PC-9 (cell line): ENCODE measurements around the gene KPNA2. TPM values are rescaled to one million over a fixed set of nuclear protein-coding genes. Genes with fewer than 3 reads are reported as not detected.
A peak's percentile ranks its signal among the peaks of the same experiment; 100 is the strongest.

ENCODE experiments used
- BruUV-seq: library from RNA; stranded (reverse); fragments of 400-500 nt; replicated peaks from 2 replicates; lab custom pipeline; 2021; lab: Mats Ljungman, UMichigan
- CTCF ChIA-PET: fragments of 300-600 bp; sonication (Branson Sonifier 250); formaldehyde crosslinking; loops from one replicate; lab custom pipeline; 2022; ENCODE audit warnings: antibody characterized with exemption; lab: Charles Lee
- POLR2A ChIA-PET: fragments of 300-600 bp; sonication (Branson Sonifier 250); formaldehyde crosslinking; loops from one replicate; lab custom pipeline; 2022; ENCODE audit warnings: antibody characterized with exemption; ENCODE audit not compliant: unreplicated experiment; lab: Charles Lee
- DNase-seq, 2 experiments: peaks; one replicate each; pipeline versions ENCODE4 v3.0.0 to v3.0.0-alpha.2; 2015 to 2022; ENCODE audit warnings: mixed read lengths in 1 of 2
- H2AFZ ChIP-seq: fragments of 200-600 bp; sonication (generic); 2 replicates; pipeline ENCODE4 v1.8.1; 2017; ENCODE audit warnings: antibody characterized with exemption
- H3F3A ChIP-seq: fragments of 200-600 bp; sonication (generic); 2 replicates; pipeline ENCODE4 v1.8.1; 2017; ENCODE audit warnings: antibody characterized with exemption, mild to moderate bottlenecking, low read depth; ENCODE audit not compliant: insufficient read depth
- H3K27ac ChIP-seq: fragments of 200-600 bp; sonication (generic); 2 replicates; pipeline ENCODE4 v1.6.1; 2016; ENCODE audit warnings: mixed run types
- H3K27me3 ChIP-seq: fragments of 200-600 bp; sonication (generic); 2 replicates; pipeline ENCODE4 v1.6.1; 2016; ENCODE audit warnings: low read depth, mixed run types; ENCODE audit not compliant: insufficient read depth
- H3K36me3 ChIP-seq: fragments of 200-600 bp; sonication (generic); 2 replicates; pipeline ENCODE4 v1.6.1; 2016; ENCODE audit warnings: low read depth, mixed run types
- H3K4me1 ChIP-seq: fragments of 200-600 bp; sonication (generic); replicated peaks from 2 replicates; pipeline ENCODE4 v1.6.1; 2016; ENCODE audit warnings: mixed run types; ENCODE audit not compliant: insufficient read depth
- H3K4me2 ChIP-seq: fragments of 200-600 bp; sonication (generic); 2 replicates; pipeline ENCODE4 v1.6.1; 2017; ENCODE audit warnings: mixed run types
- H3K4me3 ChIP-seq: fragments of 200-600 bp; sonication (generic); 2 replicates; pipeline ENCODE4 v1.6.1; 2016; ENCODE audit warnings: mixed run types
- H3K79me2 ChIP-seq: fragments of 200-600 bp; sonication (generic); 2 replicates; pipeline ENCODE4 v1.6.1; 2017; ENCODE audit warnings: low read depth, mixed run types
- H3K9me2 ChIP-seq: fragments of 200-600 bp; sonication (generic); 2 replicates; pipeline ENCODE4 v1.8.1; 2017; ENCODE audit warnings: mild to moderate bottlenecking; ENCODE audit not compliant: insufficient read depth
- H3K9me3 ChIP-seq: fragments of 200-600 bp; sonication (generic); 2 replicates; pipeline ENCODE4 v1.8.1; 2016; ENCODE audit warnings: low read depth; ENCODE audit not compliant: insufficient read depth
- H4K20me1 ChIP-seq: fragments of 200-600 bp; sonication (generic); 2 replicates; pipeline ENCODE4 v1.8.1; 2017; ENCODE audit not compliant: insufficient read depth
- CTCF ChIP-seq: fragments of 200-600 bp; sonication (generic); conservative IDR thresholded peaks from 2 replicates; pipeline ENCODE4 v1.6.1; 2017; ENCODE audit warnings: mixed run types, antibody characterized with exemption, mild to moderate bottlenecking, moderate library complexity
- EZH2 ChIP-seq: fragments of 200-600 bp; sonication (generic); IDR thresholded peaks from 2 replicates; pipeline ENCODE4 v1.8.0; 2017; ENCODE audit warnings: antibody characterized with exemption, low read depth
- intact Hi-C: fragments of 100-400 bp; cut with micrococcal nuclease; formaldehyde crosslinking; loops from one replicate; pipeline ENCODE4 v1.10.0; 2022; ENCODE audit not compliant: unreplicated experiment
- total RNA-seq: library from RNA; stranded (reverse); gene quantifications from 2 replicates; pipeline ENCODE4 v1.2.3, GENCODE V29; 2021

The KPNA2 gene
- total RNA-seq, 1 experiment from 2014 or later = 201 TPM

DNA sequence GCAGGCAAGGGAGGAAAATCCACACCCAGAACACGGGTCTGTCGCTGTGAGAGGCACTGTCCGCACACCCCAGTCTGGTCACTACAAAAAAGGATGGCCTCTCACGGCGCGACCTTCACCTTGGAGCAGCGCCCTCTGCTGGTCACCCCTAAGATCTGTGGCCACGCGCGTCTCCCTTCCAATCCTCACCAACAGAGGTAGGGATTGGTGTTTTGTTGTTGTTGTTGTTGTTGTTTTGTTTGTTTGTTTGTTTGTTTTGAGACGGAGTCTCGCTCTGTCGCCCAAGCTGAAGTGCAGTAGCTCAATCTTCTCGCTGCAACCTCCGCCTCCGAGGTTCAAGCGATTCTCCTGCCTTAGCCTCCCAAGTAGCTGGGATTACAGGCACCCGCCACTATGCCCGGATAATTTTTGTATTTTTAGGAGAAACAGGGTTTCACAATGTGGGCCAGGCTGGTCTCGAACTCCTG, 24.3 kb upstream of the KPNA2 start:
- Histone ChIP-seq H3K36me3 (no peaks in the 10 kb centered on the region), H3K9me3 (no peaks in the 10 kb centered on the region), H3K4me1 (no peaks in the 10 kb centered on the region), H3K79me2 (no peaks in the 10 kb centered on the region), H3F3A (peaks cover 5% of the 10 kb centered on the region; the same call in 1 of the 2 replicates), H3K9me2 (no peaks in the 10 kb centered on the region), H3K4me3 (peak overlapping the region; percentile 22; the same call in 1 of the 2 replicates), H3K27me3 (no peaks in the 10 kb centered on the region), H3K4me2 (peak overlapping the region; percentile 57), H3K27ac (no peak overlapping the region), H2AFZ (no peak overlapping the region), H4K20me1 (no peaks in the 10 kb centered on the region)
- no TSS peak for BruUV-seq
- intact Hi-C loops = no loop called here
- peak in 1 of 2 experiments; percentile 52 for DNase-seq
- ChIA-PET CTCF (no interaction called here), POLR2A (no interaction called here)
- TF ChIP-seq CTCF (peak; percentile 87), EZH2 (no peak)

DNA sequence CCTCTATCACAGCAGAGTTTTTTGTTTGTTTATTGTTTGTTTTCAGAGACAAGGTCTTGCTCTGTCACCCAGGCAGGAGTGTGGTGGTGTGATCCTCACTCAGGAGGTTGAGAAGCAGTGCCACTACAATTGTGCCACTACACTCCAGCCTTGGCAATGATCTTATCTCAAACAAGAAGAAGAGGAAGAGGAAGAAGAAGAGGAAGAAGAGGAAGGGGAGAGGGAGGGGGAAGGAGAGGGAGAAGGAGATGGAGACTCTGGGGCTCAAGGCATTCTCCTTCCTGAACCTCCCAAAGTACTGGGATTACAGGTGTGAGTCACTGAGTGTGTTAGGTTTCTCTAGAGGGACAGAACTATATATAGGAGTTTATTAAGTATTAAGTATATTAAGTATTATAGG, 22.1 kb upstream of the KPNA2 start:
- Histone ChIP-seq H2AFZ (no peak overlapping the region), H3F3A (peaks cover 10% of the 10 kb centered on the region; the same call in 1 of the 2 replicates), H3K36me3 (no peaks in the 10 kb centered on the region), H3K9me3 (no peaks in the 10 kb centered on the region), H4K20me1 (no peaks in the 10 kb centered on the region), H3K4me1 (no peaks in the 10 kb centered on the region), H3K27me3 (no peaks in the 10 kb centered on the region), H3K9me2 (no peaks in the 10 kb centered on the region), H3K79me2 (no peaks in the 10 kb centered on the region), H3K27ac (no peak overlapping the region), H3K4me3 (no peak overlapping the region), H3K4me2 (no peak overlapping the region)
- POLR2A ChIA-PET = no interaction called here
- CTCF ChIA-PET = no interaction called here
- no peak for DNase-seq
- no peak for TF ChIP-seq CTCF
- TF ChIP-seq EZH2 = no peak
- BruUV-seq = no TSS peak
- intact Hi-C loops = no loop called here

GRCh38 chr17:68015081-68015723, 20.3 kb upstream of the KPNA2 start:
- BruUV-seq = no TSS peak
- H3K4me3 ChIP-seq = no peak overlapping the region
- H3F3A ChIP-seq = peaks cover 24% of the 10 kb centered on the region
- no peak overlapping the region for H3K4me2 ChIP-seq
- H3K9me3 ChIP-seq = no peaks in the 10 kb centered on the region
- H3K79me2 ChIP-seq = no peaks in the 10 kb centered on the region
- ChIA-PET CTCF (no interaction called here), POLR2A (interaction anchor here (0.7 kb wide), 1 partner anchor 219 kb away, joined by 11 read pairs; no protein-coding TSS in a partner anchor)
- H3K27me3 ChIP-seq = no peaks in the 10 kb centered on the region
- H3K27ac ChIP-seq = no peak overlapping the region
- H2AFZ ChIP-seq = no peak overlapping the region
- H4K20me1 ChIP-seq = no peaks in the 10 kb centered on the region
- H3K36me3 ChIP-seq = no peaks in the 10 kb centered on the region
- TF ChIP-seq CTCF (no peak), EZH2 (no peak)
- intact Hi-C loops = no loop called here
- no peak for DNase-seq
- H3K4me1 ChIP-seq = peaks cover 6% of the 10 kb centered on the region
- H3K9me2 ChIP-seq = no peaks in the 10 kb centered on the region
